Stimulated activated naive CD8-positive, alpha-beta T cell treated with anti-CD3 and anti-CD28 coated beads, Interleukin-15, Interleukin-2, amounts not matched to agents 100 ng/mL and 50 ng/mL, for 24 hours (primary cell): ENCODE results near the gene CAPZA1.

ENCODE experiments used
- H3K27ac Mint-ChIP-seq: one replicate; pipeline ENCODE4 v1.8.0; 2021; ENCODE audit warnings: mild to moderate bottlenecking, mixed read lengths
- H3K27me3 Mint-ChIP-seq: one replicate; pipeline ENCODE4 v1.8.0; 2021; ENCODE audit warnings: mixed read lengths
- H3K36me3 Mint-ChIP-seq: one replicate; pipeline ENCODE4 v1.8.0; 2021; ENCODE audit warnings: low read depth, mixed read lengths
- H3K4me1 Mint-ChIP-seq: one replicate; pipeline ENCODE4 v1.8.0; 2021; ENCODE audit warnings: low read depth, mixed read lengths
- H3K4me3 Mint-ChIP-seq: one replicate; pipeline ENCODE4 v1.8.0; 2021; ENCODE audit warnings: mild to moderate bottlenecking, mixed read lengths
- H3K9me3 Mint-ChIP-seq: one replicate; pipeline ENCODE4 v1.8.0; 2021; ENCODE audit warnings: mixed read lengths

The CAPZA1 gene

DNA sequence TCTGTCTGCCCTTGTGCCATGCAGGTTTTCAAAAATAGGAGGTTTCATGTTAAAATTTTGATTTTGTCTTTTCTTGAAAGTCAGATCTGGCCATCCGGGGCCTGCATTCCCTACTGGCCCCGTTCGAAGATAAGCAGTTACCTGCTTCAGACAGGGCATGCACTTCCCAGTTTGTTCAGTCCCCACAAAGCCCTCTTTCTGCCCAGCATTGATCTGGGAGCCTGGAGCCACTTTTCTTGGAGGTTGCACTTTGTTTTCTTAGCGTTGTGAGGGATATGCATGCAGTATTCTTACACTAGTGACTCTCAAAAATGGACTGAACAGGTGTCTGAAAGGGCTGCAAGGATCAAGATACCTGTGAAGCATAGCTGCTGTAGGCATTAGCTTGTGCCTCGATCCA lies 66.3 kb downstream of the CAPZA1 start:
- H3K27me3 Mint-ChIP-seq: no peaks in the 10 kb centered on the region
- no peak overlapping the region for H3K27ac Mint-ChIP-seq
- peaks cover 10% of the 10 kb centered on the region for H3K36me3 Mint-ChIP-seq
- H3K4me1 Mint-ChIP-seq: peaks cover 7% of the 10 kb centered on the region
- no peak overlapping the region for H3K4me3 Mint-ChIP-seq
- no peaks in the 10 kb centered on the region for H3K9me3 Mint-ChIP-seq

DNA sequence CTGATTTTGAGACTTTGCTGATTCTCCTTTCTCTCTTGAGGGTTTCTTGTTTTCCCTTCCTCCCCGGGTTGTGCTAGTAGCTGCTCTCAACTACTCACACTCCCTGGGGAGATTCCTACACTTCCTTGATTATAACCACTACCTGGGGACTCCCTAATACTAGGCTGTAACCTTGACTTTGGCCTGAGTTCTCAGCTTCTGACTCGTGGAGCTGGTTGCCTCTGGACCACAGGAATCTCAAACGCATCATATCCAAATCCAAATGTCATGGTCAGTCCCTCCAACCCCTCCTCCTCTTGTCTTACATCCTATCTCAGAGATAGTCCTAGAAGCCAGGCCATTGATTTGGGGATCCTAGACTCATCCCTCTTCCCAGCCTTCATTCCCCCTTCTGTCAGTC lies 66.8 kb downstream of the CAPZA1 start:
- Mint-ChIP-seq H3K4me3 (no peak overlapping the region), H3K27ac (peak overlapping the region; percentile 63), H3K4me1 (peaks cover 7% of the 10 kb centered on the region), H3K36me3 (peaks cover 10% of the 10 kb centered on the region), H3K9me3 (no peaks in the 10 kb centered on the region), H3K27me3 (no peaks in the 10 kb centered on the region)

DNA sequence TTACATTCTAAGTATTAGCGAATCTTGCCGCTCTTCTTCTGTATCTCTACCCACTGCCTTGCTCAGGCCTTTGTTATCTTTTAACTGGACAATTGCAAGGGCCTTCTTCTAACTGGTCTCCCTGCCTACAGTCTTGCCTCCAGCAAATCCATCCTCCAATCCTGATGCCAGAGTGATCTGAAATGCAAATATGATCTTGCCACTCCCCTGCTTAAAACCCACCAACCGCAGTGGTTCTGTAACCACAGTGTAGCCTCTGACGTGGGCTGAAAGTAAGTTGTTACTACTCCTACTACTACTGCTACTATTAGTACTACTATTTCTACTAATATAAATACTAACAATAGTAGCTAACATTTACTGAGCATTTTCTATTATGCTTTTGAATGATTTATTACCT lies 67.2 kb downstream of the CAPZA1 start:
- no peaks in the 10 kb centered on the region for H3K27me3 Mint-ChIP-seq
- peak overlapping the region; percentile 63 for H3K27ac Mint-ChIP-seq
- peaks cover 7% of the 10 kb centered on the region for H3K4me1 Mint-ChIP-seq
- peaks cover 12% of the 10 kb centered on the region for H3K36me3 Mint-ChIP-seq
- no peaks in the 10 kb centered on the region for H3K9me3 Mint-ChIP-seq
- no peak overlapping the region for H3K4me3 Mint-ChIP-seq

DNA sequence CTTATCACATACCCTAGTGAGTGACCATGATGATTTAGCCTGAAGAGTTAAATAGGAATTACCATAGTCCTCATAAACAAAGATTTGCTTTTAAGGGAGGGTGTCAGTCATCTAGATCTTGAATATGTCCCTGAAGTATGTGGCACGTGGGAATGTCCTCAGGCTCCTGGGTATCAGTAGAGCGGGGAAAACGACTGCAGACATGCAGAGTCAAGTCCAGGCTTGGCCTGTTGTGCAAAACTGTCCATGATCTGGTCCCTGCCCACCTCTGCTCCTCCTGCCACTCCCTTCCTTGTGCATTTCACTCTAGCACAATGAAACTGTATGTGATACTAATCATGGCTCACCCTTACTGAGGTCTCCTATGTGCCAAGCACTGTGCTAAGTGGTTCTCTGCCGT lies 67.7 kb downstream of the CAPZA1 start:
- Mint-ChIP-seq H3K9me3 (no peaks in the 10 kb centered on the region), H3K36me3 (peaks cover 17% of the 10 kb centered on the region), H3K27me3 (no peaks in the 10 kb centered on the region), H3K4me1 (peaks cover 7% of the 10 kb centered on the region), H3K27ac (no peak overlapping the region), H3K4me3 (no peak overlapping the region)

DNA sequence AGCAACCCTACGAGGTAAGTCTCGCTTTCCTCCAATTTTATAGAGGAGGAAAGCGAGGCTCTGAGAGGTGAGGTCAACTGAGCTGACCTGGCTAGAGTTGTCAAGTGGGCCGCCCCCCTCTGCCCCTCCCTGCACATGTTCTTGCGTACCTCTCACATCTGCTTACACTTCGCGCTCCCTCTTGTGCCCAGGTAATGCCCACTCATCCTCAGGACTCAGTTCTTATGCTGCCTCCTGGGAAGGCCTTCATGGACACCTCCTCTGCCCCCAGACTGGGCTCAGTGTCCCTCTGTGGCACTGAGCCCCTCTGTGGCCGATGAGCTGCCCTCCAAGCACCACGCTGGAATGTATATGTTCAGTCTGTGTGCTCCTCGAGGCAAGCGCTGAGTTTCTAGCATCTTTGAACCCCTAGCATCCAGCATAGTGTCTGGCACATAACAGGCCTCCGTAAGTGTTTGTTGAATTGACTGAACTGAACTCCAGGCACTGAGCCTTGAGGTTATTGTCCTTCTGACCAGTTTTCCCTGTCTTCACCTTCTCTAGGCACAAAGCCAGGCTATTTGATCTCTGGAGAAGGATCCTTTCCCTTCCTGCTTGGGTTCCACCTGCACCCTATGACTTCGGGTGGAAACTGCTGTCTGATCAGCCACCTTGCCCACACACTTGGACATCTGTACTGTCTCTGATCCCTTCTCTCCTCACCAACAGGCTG lies 68.3 kb downstream of the CAPZA1 start:
- Mint-ChIP-seq H3K4me3 (no peak overlapping the region), H3K36me3 (peaks cover 23% of the 10 kb centered on the region), H3K4me1 (peaks cover 7% of the 10 kb centered on the region), H3K27ac (no peak overlapping the region), H3K9me3 (no peaks in the 10 kb centered on the region), H3K27me3 (no peaks in the 10 kb centered on the region)

DNA sequence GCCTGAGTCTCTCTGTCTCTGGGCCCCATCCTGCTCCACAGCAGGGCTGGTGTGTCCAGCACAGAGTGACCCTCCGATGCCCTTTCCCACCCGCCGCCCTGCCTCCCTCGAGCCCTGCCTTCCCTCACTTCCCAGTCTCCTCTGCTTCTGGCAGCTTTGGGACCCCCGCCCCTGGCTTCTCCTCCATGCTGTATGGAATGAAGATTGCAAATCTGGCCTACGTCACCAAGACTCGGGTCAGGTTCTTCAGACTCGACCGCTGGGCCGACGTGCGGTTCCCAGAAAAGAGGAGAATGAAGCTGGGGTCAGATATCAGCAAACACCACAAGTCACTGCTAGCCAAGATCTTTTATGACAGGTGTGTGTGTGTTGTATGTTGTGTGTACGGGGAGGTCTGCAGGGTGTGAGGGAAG lies 69.2 kb downstream of the CAPZA1 start:
- H3K27ac Mint-ChIP-seq: no peak overlapping the region
- H3K4me1 Mint-ChIP-seq: peaks cover 7% of the 10 kb centered on the region
- no peak overlapping the region for H3K4me3 Mint-ChIP-seq
- peaks cover 23% of the 10 kb centered on the region for H3K36me3 Mint-ChIP-seq
- H3K27me3 Mint-ChIP-seq: no peaks in the 10 kb centered on the region
- H3K9me3 Mint-ChIP-seq: no peaks in the 10 kb centered on the region

DNA sequence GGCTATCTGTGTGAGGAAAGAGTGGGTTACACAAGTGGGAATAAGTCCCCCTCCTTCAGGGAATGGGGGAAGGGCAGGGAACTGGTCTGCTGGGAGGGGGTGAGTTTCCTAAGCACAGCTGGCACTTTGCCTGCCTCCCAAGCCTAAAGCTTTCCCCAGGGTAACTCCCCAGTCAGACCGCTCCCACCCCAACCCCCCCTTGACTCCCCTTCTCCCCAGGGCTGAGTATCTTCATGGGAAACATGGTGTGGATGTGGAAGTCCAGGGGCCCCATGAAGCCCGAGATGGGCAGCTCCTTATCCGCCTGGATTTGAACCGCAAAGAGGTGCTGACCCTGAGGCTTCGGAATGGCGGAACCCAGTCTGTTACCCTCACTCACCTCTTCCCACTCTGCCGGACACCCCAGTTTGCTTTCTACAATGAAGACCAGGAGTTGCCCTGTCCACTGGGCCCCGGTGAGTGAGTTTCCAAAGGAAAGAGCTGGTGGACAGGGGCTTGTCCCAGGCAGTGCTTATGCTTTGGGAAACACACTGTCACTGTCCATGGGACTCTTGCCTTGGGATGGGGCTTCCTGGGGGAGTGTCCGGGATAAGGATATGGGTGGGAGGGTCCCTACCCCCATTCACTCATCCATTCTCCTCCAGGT lies 69.7 kb downstream of the CAPZA1 start:
- Mint-ChIP-seq H3K9me3 (no peaks in the 10 kb centered on the region), H3K27me3 (no peaks in the 10 kb centered on the region), H3K4me1 (peaks cover 7% of the 10 kb centered on the region), H3K4me3 (no peak overlapping the region), H3K36me3 (peaks cover 23% of the 10 kb centered on the region), H3K27ac (no peak overlapping the region)

DNA sequence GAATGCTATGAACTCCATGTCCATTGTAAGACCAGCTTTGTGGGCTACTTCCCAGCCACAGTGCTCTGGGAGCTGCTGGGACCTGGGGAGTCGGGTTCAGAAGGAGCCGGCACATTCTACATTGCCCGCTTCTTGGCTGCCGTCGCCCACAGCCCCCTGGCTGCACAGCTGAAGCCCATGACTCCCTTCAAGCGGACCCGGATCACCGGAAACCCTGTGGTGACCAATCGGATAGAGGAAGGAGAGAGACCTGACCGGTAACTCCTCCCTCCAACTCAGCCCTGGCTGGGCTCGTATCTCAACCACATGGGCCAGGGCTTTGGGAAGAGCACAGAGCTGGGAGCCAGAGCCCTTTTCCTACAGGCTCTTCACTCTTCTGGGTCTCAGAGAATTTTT lies 70.2 kb downstream of the CAPZA1 start:
- H3K36me3 Mint-ChIP-seq: peaks cover 24% of the 10 kb centered on the region
- H3K27me3 Mint-ChIP-seq: no peaks in the 10 kb centered on the region
- no peak overlapping the region for H3K27ac Mint-ChIP-seq
- H3K4me1 Mint-ChIP-seq: peaks cover 7% of the 10 kb centered on the region
- no peak overlapping the region for H3K4me3 Mint-ChIP-seq
- no peaks in the 10 kb centered on the region for H3K9me3 Mint-ChIP-seq

DNA sequence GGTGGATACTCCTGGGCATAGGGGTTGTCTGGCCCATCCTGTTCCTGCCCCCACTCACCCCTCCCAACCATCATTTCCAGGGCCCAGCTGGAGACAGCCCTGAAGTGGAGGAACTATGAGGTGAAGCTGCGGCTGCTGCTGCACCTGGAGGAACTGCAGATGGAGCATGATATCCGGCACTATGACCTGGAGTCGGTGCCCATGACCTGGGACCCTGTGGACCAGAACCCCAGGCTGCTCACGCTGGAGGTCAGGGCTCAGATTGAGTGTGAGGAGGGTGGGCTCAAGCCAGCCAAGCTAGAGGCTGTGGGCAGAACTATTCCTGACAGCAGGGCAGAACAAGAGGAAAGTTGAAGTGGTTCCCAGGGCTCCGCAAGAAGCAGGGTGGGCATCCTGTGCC lies 73.0 kb downstream of the CAPZA1 start:
- H3K27me3 Mint-ChIP-seq: no peaks in the 10 kb centered on the region
- H3K4me1 Mint-ChIP-seq: no peaks in the 10 kb centered on the region
- peaks cover 27% of the 10 kb centered on the region for H3K36me3 Mint-ChIP-seq
- no peak overlapping the region for H3K27ac Mint-ChIP-seq
- no peaks in the 10 kb centered on the region for H3K9me3 Mint-ChIP-seq
- no peak overlapping the region for H3K4me3 Mint-ChIP-seq

DNA sequence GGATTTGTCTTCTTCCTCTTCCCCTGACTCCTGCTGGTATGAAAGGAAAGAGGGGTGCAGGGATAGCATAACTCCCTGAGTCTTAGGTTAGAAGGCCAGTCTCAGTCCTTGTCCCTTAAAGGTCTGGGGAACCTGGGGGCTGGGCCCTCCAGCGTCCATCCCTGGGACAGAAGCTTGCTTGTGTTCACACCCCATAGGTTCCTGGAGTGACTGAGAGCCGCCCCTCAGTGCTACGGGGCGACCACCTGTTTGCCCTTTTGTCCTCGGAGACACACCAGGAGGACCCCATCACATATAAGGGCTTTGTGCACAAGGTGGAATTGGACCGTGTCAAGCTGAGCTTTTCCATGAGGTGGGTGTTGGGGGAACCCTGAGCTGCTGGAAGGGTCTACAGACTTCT lies 74.2 kb downstream of the CAPZA1 start:
- Mint-ChIP-seq H3K4me3 (no peak overlapping the region), H3K9me3 (no peaks in the 10 kb centered on the region), H3K27me3 (no peaks in the 10 kb centered on the region), H3K4me1 (no peaks in the 10 kb centered on the region), H3K36me3 (peaks cover 27% of the 10 kb centered on the region), H3K27ac (no peak overlapping the region)

DNA sequence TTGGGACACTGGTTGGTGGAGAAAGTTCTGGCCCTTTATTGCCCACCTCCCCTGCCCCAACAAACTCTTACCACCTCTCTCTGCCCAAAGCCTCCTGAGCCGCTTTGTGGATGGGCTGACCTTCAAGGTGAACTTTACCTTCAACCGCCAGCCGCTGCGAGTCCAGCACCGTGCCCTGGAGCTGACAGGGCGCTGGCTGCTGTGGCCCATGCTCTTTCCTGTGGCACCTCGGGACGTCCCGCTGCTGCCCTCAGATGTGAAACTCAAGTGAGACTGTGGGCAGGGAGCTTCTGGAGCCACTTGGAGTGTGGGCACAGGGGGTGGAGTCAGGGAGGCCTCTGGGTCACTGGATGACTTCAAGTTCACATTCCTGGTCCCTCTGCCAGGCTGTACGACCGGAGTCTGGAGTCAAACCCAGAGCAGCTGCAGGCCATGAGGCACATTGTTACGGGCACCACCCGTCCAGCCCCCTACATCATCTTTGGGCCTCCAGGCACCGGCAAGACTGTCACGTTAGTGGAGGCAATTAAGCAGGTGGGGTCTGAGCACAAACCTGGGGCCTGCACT lies 74.8 kb downstream of the CAPZA1 start:
- Mint-ChIP-seq H3K27me3 (no peaks in the 10 kb centered on the region), H3K4me3 (no peak overlapping the region), H3K27ac (no peak overlapping the region), H3K36me3 (peaks cover 30% of the 10 kb centered on the region), H3K9me3 (no peaks in the 10 kb centered on the region), H3K4me1 (peaks cover 4% of the 10 kb centered on the region)

DNA sequence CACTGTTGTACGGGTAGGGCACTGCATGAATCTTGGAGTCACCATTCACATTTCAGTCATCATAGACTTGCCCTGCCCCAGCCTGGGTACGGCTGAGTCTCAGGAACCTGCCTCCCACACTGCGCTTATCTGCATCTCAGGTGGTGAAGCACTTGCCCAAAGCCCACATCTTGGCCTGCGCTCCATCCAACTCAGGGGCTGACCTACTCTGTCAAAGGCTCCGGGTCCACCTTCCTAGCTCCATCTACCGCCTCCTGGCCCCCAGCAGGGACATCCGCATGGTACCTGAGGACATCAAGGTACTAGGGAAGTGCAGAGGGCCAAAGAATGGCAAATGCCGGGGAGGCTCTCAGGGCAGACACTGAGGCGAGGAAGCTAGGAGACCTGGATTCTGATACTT lies 75.6 kb downstream of the CAPZA1 start:
- Mint-ChIP-seq H3K27me3 (no peaks in the 10 kb centered on the region), H3K36me3 (peaks cover 30% of the 10 kb centered on the region), H3K4me1 (peaks cover 12% of the 10 kb centered on the region), H3K4me3 (no peak overlapping the region), H3K9me3 (no peaks in the 10 kb centered on the region), H3K27ac (no peak overlapping the region)

DNA sequence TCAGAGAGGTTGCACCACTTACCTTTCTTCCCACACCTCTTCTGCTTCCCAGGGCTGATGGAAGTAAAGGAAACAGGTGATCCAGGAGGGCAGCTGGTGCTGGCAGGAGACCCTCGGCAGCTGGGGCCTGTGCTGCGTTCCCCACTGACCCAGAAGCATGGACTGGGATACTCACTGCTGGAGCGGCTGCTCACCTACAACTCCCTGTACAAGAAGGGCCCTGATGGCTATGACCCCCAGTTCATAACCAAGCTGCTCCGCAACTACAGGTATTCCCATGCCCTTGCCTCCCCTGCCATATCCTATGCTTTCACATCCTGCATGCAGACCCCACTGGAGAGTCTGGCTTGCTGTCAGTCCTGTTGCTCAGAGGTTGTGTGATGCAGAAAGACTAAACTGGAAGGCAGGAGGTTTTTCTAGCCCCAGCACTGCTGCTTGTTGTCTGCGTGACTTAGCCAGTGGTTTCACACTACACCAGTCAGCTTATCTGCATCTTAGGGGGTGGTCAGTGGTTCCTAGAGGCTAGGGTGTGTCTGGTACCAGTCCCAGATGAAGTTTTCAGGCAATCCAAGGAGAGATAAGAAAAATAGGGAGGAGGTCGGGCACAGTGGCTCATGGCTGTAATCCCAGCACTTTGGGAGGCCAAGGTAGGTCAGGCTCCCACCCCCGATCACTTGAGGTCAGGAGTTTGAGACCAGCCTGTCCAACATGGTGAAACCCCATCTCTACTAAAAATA lies 77.1 kb downstream of the CAPZA1 start:
- no peaks in the 10 kb centered on the region for H3K9me3 Mint-ChIP-seq
- H3K4me3 Mint-ChIP-seq: no peak overlapping the region
- peak overlapping the region; percentile 31 for H3K27ac Mint-ChIP-seq
- peaks cover 35% of the 10 kb centered on the region for H3K36me3 Mint-ChIP-seq
- H3K4me1 Mint-ChIP-seq: peaks cover 27% of the 10 kb centered on the region
- H3K27me3 Mint-ChIP-seq: no peaks in the 10 kb centered on the region

DNA sequence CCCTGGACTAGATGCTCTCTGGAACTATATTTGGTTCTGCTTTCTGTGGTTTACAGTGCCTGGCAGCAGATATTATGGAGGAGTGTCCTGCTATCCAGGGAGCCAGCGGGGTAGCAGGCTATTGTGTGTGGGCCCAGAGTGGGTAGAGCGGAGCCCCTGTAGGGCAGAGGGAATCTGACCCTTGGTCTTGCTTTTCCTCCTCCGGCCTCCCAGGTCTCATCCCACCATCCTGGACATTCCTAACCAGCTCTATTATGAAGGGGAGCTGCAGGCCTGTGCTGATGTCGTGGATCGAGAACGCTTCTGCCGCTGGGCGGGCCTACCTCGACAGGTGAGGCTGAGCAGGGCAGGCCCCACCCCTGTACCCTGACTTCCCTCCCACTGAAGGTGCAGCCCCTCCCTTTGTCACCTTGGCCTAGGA lies 78.2 kb downstream of the CAPZA1 start:
- Mint-ChIP-seq H3K9me3 (no peaks in the 10 kb centered on the region), H3K4me1 (peaks cover 37% of the 10 kb centered on the region), H3K27ac (no peak overlapping the region), H3K4me3 (no peak overlapping the region), H3K27me3 (no peaks in the 10 kb centered on the region), H3K36me3 (peaks cover 31% of the 10 kb centered on the region)
